SW 1271 (cell line): ENCODE results near the gene RAB10.
A peak's percentile ranks its signal among the peaks of the same experiment; 100 is the strongest.
"Not testable (repeated sequence)": the region's sequence is repeated elsewhere in the genome, so short reads cannot be mapped to it uniquely, and the experiment has no call there.

Experiments
- DNase-seq, 2 experiments: peaks; one replicate each; lab custom pipeline; 2025; lab: John Stamatoyannopoulos, UW

Gene RAB10

DNA sequence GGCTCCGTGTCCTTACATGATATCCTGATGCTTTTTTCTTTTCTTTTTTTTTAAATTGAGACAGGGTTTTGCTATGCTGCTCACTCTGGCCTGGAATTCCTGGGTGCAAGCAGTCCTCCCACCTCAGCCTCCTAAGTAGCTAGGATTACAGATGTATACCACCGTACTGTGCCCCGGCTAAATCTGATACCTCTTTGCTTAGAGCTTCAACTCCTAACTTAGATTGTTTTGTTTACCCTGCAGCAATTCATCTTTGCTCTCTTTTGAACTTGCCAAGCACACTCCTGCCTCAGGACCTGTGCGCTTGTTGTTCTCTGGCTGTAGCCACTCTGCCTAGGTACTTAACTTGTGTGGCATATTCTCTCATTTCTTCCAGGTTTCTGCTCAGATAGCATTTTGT, 24.5 kb downstream of the RAB10 start:
- DNase-seq, result no peak

DNA sequence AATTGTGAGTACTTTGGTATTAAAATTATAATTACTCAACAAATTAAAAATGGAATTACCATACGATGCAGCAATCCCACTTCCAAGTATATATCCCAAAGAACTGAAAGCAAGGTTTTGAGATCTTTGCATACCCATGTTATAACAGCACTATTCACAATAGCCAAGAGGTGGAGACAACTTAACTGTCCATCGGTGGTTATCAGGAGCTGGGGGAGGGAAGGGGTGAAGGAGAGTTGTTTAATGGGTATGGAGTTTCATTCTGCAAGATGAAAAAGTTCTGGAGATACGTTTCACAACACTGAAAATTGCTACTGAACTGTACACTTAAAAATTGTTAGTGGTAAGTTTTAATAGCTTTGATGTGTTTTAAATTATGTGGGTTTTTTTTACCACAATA, 25.7 kb downstream of the RAB10 start:
- no peak for DNase-seq

DNA sequence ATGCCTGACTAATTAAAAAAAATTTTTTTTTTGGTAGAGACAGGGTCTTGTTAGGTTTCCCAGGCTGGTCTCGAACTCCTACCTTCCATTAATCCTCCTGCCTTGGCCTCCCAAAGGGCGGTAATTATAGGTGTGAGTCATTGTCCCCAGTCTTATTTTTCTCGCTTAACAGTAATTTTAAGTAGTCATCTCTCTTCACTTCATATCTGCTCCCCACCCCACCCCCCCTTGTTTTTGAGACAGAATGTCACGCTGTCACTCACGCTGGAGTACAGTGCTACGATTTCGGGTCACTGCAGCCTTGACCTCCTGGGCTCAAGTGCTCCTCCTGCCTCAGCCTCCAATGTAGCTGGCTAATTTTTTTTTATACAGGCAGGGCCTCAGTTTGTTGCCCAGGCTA, 27.7 kb downstream of the RAB10 start:
- DNase-seq, result no peak

DNA sequence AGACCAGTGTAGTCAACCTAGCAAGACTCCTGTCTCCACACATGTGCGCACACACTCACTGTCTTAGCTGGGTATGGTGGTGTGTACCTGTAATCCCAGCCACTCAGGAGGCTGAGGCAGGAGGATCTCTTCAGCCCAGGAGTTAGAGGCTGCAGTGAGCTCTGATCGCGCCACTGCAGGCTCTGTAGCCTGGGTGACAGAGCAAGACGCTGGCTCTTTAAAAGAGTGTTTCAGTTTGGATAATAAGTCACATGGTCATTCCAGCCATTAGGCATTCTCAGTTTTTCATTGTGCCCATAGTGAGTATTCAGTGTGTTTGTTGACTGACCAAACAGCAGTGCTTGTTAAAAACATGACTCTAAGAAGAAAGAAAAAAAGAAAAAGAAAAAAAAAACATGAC, 31.0 kb downstream of the RAB10 start:
- DNase-seq, result no peak

DNA sequence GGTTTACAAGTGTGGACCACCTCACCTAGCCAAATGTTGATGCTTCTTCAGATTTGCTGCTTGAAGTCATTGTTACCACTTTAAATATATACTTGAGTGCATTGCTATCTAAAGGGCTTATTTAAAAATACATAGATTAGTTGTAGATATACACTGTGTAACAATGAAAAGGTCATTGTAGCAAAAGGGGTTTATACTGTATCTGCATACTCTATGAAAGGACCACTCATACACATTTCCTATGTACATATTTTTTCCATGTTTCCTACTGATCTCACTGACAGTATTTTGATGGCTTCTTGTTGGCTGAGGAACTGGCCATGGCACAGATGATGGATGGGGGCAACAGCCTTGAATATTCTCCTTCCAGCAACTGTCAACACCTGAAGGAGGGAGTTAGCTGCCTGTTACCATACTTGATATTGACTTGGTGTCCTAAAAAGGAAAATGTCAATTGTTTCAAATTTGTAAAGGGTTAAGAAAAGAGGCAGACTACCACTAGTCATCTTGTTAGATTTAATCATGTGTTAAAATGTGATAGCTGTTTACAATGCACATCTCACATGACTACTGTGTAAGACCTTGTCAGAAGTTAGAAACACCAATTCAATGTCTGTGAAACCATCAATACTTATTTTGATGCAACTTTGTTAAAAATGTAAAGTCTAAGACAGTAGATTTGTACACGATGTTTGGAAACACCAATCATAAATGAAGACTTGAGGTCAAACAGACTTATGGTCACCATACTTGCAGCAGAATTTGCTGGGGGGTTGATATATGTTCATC, 33.5 kb downstream of the RAB10 start:
- no peak for DNase-seq

DNA sequence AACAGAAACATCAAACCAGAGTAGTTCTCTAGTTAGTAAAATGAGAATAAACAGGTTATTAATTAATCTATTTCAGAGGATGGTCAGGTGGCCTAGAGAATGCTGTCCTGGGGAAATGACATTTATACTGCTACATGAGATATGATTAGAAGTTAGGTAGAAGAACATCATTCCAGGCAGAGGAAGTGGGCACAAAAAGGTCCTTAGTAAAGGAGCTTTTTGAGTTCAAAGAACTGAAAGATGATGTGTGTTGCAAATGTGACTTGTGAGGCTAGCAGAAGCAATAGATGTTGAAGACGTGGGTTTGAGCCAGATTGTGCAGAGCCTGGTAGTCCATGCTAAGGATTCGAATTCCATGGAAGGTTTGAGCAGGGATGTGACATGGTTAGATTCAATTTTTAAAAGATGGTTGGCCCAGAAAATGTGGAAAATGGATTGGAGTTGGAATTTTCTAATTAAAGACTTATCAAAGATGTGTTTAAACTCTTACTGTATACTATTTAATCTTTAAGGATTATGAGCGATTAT, 34.2 kb downstream of the RAB10 start:
- peak in 1 of 2 experiments; percentile 53 for DNase-seq

DNA sequence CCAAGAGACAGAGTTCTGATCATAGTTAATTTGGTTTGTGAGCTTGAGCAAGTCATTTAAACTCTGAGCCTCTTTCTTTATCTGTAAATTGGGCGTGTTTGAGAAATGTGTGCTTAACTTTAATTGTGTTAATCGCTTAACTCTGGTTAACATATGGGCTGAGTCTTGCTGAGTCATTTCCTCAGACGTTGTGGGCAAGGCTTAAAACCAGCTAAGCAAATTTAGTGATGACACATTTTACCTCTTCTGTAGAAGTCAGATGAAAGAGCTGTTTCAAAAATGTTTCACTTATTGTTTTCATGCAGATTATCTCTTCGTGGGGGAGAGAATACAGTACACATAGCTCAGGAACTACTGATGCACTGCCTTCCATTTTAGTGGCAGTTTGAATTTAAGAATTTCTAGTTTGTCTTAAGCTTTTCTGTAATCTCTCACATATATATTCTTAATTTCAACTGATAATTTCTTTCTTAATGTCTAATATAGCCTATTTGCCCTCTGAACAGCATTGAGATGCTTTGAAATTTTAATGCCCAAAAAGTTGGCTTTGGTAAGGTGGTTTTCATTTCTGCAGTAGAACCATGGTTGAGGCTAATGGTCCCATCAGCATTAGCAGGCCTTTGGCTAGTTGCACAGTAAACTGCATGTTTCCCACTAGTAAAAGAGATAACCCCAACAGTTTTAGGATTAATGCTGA, 34.9 kb downstream of the RAB10 start:
- peak; percentile 24 to 83 for DNase-seq

DNA sequence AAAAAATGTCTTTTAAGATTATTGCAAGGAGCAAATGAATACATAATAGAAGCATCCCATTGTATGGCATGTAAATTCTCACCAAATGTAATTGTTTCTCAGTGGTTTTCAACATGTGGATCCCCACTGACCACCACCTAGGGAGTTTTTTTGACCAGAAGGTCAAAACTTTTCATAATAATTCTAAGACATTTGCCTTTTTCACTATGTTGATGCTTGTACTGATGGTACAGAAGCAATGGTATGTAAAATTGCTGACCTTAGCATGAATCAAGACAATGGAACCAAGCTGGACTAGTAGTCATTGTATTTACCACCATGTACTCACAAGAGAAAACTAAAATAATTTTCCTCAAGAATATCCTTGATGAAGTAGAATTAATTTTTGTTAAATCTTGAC, 36.8 kb downstream of the RAB10 start:
- DNase-seq, result no peak

DNA sequence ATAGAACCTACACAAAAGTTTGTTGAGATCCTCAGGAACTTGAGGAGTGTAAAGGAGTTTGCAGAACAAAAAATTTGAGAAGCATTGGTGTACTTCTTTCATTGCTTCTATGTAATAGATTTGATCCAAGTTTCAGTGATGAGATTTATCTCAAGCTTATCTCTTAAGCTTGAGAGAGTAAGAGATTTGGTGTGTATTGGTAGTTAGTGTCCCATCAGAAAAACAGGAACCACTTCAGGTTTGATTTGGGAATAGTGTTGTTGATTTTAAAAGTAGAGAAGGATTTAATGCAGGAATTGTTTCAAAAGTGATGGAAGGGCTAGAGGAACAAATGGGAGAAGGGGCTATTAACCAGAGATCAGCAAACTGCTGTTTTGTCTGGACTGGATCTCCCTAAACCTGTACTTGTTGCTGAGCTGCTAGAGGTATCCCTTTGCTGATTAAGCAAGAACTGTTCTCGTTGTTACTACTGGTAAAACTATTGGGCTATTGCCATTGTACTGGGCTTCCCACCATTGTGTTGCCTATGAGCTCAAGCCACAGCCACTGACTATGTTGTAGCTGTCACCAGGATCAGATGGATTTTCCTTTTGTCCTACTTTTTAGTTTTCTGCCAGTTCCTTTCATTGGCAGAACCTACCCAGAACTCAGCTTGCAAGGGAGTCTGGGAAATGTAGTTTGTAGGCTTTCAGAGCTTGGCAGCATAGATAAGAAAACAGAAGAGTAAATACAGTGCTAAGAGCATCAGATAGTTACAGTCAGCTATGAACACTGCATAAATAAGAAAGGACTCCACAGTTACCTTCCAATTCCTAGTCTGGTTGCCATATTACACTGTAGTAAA, 39.3 kb downstream of the RAB10 start:
- DNase-seq, result no peak

DNA sequence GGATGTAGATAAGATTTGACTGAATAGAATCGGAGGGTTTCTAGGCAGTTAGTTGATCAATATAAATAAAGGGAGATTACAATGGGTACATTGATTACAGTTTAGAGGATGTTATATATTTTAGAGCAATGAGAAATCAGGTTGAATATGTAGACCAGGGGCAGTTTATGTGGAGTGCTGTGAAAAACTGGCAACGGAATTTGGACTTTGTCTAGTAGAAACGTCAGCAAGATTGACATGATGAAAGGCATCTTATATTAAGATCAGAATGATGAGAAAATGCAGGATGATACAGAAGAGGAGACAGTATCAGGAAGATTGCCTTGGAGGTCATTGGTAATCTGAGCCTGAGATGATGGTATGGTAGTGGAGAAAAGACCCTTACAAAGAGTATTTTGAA, 39.9 kb downstream of the RAB10 start:
- DNase-seq, result no peak

DNA sequence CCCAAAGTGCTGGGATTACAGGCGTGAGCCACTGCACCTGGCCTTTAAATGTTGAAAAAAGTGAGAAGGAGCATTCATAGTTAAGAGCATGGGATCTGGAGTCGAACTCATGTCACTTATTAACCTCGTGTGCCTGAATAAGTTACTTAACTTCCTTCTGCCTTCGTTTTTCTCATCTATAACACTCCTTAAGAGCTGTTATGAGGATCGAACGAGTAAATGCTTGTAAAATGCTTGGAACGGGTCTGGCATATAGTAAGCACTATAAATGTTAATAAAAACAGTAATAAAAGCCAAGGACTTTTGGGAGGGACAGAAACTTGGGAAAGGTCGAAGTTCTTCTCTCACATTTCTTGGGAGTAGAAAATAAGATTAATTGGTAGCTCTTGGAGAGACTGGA, 40.8 kb downstream of the RAB10 start:
- no peak for DNase-seq

DNA sequence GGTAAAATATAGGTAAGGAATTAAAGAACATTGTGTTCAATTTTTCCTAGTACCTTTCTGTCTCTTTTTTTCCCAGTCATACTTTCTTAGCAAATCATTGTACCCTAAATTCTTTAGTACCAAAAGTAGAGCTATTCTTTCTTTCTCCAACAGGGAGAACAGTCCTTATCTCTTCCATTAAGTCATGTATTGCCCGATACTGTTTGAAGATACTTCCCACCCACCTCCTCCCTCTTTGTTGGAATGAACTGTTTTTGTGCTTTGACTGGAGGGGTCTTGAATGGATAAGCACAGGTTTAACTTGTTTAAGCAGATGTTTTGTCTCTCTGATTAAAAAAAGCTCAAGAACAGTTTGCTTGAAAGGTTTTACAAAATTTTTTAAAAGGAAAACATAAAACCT, 41.3 kb downstream of the RAB10 start:
- DNase-seq, result no peak

DNA sequence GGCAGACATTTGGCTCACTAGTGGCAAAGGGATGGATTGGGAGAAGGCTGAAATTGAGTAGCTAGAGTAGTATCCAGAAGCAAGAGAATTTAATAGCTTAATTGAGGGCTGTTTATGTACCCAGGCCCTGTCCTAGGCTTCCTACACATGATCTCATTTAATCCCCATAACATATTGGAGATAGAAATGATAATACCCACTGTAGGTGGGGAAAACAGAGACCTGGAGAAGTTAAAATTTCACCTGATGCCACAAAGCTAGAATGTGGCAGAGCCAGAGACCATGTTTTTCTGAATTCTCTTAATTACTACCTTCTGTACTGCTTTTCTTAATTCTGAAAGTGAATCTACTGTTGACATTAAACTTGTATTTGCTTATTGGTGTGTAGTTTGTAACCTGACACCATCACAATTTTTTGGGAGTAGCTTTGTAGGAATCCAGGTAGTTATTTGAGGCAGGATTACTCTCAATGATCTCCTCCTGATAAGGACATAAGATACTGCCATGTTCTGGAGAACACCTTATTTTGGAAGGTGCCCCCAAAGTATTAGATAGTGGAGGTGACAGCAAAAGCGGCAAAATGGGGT, 42.2 kb downstream of the RAB10 start:
- DNase-seq, result no peak

DNA sequence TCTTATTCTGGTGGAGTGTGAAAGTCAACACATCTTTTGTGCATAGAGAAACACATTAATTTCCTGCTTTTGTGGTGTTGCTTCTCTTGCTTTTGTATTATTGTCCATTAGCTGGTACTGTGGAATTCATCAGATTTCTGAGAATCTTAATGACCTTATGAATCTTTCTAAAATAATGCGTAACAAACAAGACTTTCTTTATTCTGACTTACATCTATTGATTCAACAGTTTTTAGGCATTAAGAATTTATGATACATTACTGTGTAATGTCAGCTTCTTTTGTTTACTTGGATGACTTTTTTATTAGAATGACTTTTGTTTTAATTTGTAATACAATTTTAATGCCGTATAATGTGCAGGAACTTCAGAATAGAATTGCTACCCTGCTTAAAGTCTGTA, 43.4 kb downstream of the RAB10 start:
- no peak for DNase-seq

DNA sequence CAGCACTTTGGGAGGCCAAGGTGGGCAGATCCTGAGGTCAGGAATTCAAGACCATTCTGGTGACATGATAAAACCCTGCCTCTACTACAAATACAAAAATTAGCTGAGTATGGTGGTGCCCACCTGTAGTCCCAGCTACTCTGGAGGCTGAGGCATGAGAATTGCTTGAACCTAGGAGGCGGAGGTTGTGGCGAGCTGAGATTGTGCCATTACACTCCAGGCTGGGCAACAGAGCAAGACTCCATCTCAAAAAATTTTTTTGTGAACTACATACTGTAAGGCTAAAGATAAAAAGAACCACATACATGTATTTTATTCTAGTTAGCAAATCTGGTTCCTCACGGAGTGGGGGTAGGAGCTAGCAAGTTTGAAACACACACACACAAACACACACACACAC, 45.1 kb downstream of the RAB10 start:
- no peak for DNase-seq

DNA sequence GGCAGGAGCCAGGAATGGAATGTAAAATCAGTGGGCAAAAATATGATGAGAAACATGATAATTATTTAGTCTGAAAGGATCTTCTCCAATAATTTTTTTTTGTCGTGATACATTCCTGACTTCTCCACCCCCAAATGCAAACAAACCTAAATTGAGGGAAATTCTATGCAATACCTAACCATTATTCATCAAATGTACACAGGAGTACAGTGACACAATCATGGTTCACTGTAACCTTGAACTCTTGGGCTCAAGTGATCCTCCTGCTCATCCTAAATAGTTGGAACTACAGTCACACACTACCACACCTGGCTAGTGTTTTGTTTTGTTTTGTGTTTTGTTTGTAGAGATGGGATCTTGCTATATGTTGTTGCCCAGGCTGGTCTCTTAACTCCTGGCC, 46.5 kb downstream of the RAB10 start:
- DNase-seq, result no peak

DNA sequence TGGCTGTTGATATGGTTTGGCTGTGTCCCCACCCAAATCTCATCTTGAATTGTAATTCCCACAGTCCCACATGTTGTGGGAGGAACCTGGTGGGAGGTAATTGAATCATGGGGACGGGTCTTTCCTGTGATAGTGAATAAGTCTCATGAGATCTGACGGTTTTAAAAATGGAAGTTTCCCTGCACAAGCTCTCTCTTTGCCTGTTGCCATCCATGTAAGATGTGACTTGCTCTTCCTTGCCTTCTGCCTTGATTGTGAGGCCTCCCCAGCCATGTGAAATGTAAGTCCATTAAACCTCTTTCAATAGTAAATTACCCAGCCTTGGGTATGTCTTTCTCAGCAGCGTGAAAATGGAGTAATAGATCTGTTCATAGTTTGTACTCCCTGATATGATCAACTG, 47.0 kb downstream of the RAB10 start:
- DNase-seq, result not testable (repeated sequence)

DNA sequence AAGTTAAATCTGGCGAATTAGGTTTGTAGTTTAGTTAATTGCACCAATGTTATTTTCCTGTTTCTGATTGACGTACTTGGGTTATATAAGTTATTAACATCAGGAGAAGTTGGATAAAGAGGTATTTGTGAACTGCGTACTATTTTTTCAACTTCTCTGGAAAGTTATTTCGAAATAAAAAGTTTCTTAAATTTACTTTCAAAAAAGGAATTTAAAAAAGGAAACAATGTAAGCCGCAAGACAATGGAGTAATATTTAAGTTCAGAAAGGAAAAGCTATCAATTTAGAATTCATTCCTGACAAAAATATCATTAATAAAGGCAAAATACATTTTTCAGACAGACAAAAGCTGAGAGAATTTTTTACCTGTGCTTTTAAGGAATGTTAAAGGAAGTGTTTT, 47.7 kb downstream of the RAB10 start:
- no peak for DNase-seq

DNA sequence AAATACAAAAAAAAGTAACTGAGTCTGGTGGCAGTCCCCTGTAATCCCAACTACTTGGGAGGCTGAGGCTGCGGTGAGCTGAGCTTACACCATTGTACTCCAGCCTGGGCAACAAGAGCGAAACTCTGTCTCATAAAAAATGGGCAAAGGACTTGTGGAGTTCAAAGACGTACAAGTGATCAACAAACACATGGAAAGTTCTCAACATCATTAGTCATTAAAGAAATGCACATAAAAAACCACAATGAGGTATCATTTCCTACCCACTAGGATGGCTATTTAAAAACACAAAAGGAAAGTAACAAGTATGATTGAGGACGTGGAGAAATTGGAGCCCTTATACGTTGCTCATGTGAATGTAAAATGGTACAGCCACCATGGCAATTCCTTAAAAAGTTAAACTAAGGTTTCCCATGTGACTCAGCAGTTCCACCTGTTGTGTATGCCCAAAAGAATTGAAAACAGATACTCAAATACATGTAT, 52.3 kb downstream of the RAB10 start:
- DNase-seq, result peak in 1 of 2 experiments; percentile 25

DNA sequence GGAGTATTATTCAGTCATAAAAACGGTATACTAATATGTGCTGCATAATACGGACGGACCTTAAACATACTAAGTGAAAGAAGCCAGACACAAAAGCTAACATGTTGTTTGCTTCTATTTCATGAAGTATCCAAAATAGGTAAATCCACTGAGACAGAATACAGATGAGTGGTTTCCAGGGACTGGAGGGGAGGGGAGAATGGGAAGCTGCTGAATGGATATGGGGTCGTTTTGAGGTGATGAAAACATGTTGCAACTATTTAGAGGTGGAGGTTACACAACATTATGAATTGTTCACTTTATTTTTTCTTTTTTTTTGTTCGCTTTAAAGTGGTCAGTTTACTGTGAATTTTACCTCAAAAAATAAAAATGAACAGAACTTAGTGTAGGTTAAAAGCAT, 52.9 kb downstream of the RAB10 start:
- DNase-seq, result no peak

DNA sequence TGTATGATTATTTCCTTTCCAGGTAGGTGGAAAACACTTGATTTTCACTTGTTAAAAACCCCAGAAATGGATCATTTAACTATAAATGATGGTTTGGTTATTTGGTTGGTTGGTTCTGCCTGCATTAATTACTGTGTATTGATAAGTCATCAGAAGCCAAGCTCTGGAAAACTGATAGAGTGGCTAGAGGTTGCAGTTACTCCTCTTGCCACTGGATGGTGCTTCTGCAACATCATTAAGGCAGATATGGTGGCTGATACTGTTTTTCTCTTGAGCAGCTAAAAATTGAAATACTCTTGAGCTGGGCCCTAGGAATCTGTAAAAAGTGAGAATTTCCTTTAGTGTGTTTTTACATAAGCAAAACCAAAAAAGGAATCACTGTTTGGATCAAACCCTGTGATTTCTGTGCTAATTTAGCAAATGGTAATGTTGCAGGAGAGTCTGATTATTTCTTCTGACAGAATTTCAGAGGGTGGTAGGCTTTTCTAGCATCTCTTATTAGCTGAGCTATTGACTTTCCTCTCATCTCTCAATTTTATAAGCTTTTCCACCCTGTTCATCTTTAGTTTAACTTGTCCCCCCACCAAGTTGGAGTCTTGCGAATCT, 54.3 kb downstream of the RAB10 start:
- peak in 1 of 2 experiments; percentile 40 for DNase-seq

DNA sequence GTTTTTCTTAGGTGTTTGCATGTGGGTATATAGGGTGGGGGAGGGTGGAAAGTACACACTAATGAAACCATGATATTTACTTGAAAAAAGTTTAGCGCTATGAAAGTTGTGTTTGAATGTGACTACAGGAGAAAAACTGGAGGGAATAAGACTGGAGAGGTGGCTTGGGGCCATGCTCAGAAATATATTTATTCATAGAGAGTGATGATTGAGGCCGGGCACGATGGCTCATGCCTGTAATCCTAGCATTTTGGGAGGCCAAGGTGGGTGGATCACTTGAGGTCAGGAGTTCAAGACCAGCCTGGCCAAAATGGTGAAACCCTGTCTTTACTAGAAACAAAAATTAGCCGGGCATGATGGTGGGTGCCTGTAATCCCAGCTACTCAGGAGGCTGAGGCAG, 55.0 kb downstream of the RAB10 start:
- not testable (repeated sequence) for DNase-seq
